Measurements from ENCODE around the gene MTHFD1L.
"Not testable (repeated sequence)": the region's sequence is repeated elsewhere in the genome, so short reads cannot be mapped to it uniquely, and the experiment has no call there.

DNA sequence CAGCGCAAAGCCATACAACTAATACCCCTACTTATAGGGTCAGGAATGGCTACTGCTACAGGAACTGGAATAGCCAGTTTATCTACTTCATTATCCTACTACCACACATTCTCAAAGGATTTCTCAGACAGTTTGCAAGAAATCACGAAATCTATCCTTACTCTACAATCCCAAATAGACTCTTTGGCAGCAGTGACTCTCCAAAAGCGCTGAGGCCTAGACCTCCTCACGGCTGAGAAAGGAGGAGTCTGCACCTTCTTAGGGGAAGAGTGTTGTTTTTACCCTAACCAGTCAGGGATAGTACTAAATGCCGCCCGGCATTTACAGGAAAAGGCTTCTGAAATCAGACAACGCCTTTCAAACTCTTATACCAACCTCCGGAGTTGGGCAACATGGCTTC lies 10.3 kb upstream of the MTHFD1L start:
- TF ChIP-seq, protein P1, sequence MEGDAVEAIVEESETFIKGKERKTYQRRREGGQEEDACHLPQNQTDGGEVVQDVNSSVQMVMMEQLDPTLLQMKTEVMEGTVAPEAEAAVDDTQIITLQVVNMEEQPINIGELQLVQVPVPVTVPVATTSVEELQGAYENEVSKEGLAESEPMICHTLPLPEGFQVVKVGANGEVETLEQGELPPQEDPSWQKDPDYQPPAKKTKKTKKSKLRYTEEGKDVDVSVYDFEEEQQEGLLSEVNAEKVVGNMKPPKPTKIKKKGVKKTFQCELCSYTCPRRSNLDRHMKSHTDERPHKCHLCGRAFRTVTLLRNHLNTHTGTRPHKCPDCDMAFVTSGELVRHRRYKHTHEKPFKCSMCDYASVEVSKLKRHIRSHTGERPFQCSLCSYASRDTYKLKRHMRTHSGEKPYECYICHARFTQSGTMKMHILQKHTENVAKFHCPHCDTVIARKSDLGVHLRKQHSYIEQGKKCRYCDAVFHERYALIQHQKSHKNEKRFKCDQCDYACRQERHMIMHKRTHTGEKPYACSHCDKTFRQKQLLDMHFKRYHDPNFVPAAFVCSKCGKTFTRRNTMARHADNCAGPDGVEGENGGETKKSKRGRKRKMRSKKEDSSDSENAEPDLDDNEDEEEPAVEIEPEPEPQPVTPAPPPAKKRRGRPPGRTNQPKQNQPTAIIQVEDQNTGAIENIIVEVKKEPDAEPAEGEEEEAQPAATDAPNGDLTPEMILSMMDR (IDR thresholded peaks at IDR 0.05) = not testable (repeated sequence)
- TF ChIP-seq POLR2A, EP300, POLR2AphosphoS5 (IDR thresholded peaks at IDR 0.05): not testable (repeated sequence)
